KOPT-K1 (cell line): ENCODE data around the gene NME7.
"Not testable (repeated sequence)": the region's sequence is repeated elsewhere in the genome, so short reads cannot be mapped to it uniquely, and the experiment has no call there.

Experiments used
- H3K27ac ChIP-seq: fragments of 200-600 bp; sonication (generic); 2 replicates; pipeline ENCODE4 v1.5.1; 2016; ENCODE audit warnings: antibody characterized with exemption, mild to moderate bottlenecking, low read depth, low read length; ENCODE audit not compliant: poor library complexity, severe bottlenecking
- H3K36me3 ChIP-seq: fragments of 200-600 bp; sonication (generic); 2 replicates; pipeline ENCODE4 v1.5.1; 2017; ENCODE audit warnings: antibody characterized with exemption, mild to moderate bottlenecking, low read length, moderate library complexity; ENCODE audit not compliant: insufficient read depth
- H3K9me3 ChIP-seq: fragments of 200-600 bp; sonication (generic); 2 replicates; pipeline ENCODE4 v1.5.1; 2017; ENCODE audit warnings: antibody characterized with exemption, low read length, mild to moderate bottlenecking; ENCODE audit not compliant: insufficient read depth, poor library complexity, severe bottlenecking

The NME7 gene

DNA sequence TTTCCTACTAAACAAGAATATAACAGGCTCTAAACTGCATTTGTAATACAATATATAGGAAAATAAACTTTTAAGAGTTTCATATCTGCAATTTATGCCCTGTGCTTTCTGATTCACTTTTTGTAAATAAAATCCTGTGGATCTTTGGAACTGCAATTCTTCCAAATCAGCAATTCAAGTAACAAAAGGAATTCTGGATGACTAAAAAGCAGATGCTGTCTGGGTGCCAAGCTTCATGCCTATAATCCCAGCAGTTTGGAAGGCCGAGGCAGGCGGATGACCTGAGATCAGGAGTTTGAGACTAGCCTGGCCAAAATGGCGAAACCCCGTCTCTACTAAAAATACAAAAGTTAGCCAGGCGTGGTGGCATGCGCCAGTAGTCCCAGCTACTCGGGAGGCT lies 6.3 kb downstream of the NME7 start:
- H3K36me3 ChIP-seq: no peaks in the 10 kb centered on the region
- H3K27ac ChIP-seq: no peak overlapping the region
- peaks cover 8% of the 10 kb centered on the region for H3K9me3 ChIP-seq

DNA sequence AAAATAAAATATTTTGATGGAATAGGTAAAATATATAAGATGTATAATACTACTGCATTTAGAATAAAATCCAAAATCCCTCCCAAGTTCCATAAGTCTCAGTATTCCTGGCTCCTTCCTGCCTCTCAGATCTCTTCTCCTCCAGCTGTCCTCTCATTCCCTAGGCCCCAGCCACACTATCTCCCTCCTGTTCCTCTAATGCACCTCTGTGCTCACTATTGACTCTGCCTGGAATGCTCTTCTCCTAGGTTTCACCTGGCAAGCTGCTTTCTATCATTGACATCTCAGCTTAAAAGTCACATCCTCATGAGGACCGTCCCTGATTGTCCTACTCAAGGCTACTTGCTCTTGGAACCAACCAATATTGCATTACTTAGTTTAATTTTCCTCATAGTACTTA lies 7.2 kb downstream of the NME7 start:
- H3K27ac ChIP-seq: no peak overlapping the region
- H3K9me3 ChIP-seq: peaks cover 7% of the 10 kb centered on the region

DNA sequence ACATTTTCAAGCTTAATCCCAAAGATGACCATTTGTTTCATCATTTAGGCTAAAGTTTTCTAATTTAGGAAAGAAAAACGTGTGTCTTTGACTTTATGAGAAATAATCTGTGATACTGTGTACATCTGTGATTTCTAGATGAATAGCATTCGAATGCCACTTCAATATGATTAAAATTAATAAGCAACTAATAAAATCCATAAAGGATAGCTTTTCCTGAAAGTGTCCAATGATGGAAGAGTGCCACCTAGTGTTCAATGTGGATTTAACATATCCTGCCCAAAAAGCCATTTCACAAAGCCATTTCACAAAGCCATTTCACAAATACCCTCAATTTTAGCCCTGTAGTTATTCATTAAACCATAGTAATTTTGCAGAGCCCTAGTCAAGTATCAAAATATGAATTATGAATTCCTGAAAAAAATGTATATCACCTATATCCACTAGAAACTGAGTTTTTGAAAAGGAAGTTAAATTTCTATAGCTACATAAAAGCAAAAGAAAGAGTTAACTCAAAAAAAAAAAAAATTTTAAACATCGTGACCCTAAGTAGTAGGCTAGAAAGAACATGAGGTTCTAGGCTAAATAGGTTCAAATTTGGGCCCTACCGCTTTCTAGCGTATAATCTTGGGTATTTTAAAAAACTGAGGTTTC lies 19.1 kb downstream of the NME7 start:
- no peaks in the 10 kb centered on the region for H3K36me3 ChIP-seq
- no peak overlapping the region for H3K27ac ChIP-seq
- no peaks in the 10 kb centered on the region for H3K9me3 ChIP-seq

More for the DNA sequence above, 7.2 kb downstream of the NME7 start:
- no peaks in the 10 kb centered on the region for H3K36me3 ChIP-seq

GRCh38 chr1:169347688-169348382 lies 19.8 kb downstream of the NME7 start:
- Histone ChIP-seq H3K36me3 (no peaks in the 10 kb centered on the region), H3K27ac (no peak overlapping the region), H3K9me3 (no peaks in the 10 kb centered on the region)

DNA sequence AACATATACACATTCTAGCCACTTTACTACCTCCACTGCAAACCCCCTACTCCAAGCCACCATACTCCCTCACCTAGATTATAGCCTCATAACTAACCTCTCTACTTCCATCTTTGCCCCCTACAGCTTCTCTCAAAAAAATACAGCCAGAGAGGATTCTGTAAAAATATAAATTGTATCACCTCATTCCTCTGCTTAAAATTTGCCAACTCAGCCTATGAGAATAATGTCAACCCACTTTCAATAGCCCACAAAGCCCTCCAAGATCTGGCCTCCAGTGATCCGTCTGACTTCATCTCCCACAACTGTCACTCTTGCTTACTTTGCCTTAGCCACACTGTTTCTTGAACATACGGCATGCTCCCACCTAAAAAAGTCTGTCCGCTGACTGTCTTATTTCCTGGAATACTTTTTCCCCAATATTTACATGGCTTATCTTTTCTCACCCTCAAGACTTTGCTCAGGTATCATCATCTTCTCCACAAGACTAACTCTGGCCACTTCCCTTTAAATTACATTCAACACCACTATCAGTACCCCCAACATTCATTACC lies 21.5 kb downstream of the NME7 start:
- Histone ChIP-seq H3K36me3 (no peaks in the 10 kb centered on the region), H3K9me3 (peaks cover 4% of the 10 kb centered on the region), H3K27ac (no peak overlapping the region)

- Histone ChIP-seq H3K9me3 (peaks cover 7% of the 10 kb centered on the region), H3K27ac (no peak overlapping the region), H3K36me3 (no peaks in the 10 kb centered on the region)
Observed at GRCh38 chr1:169345511-169345910, 22.1 kb downstream of the NME7 start.

DNA sequence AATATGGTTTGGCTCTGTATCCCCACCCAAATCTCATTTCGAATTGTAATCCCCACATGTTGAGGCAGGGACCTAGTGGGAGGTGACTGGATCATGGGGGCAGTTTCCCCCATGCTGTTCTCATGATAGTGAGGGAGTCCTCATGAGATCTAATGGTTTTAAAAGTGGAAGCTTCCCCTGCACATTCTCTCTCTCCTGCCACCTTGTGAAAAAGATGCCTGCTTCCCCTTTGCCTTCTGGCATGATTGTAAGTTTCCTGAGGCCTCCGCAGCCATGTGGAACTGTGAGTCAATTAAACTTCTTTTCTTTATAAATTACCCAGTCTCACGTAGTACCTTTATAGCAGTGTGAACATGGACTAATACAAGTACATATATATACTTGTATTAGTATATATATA lies 25.5 kb downstream of the NME7 start:
- H3K27ac ChIP-seq, H3K9me3 ChIP-seq, H3K36me3 ChIP-seq: not testable (repeated sequence)

- Histone ChIP-seq H3K9me3 (peaks cover 7% of the 10 kb centered on the region), H3K36me3 (no peaks in the 10 kb centered on the region), H3K27ac (no peak overlapping the region)
Observed at GRCh38 chr1:169340882-169341281, 26.7 kb downstream of the NME7 start.

DNA sequence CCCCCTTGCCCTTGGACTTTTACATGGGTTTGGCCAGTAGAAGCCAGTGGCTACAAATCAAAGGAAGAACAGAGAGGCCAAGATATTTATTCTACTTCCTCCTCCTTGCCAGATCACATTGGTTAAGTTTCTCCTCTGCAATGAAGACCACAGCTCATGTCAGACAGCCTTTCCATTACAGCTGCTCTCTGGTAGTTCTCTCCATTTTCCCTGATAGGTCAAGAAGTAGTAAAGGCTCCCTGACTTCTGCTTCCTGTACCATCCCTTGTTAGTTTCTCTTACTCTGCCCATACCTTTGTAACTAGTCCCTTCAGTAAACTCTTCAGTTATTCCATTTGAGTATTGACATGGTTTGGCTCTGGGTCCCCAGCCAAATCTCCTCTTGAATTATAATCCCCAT lies 27.8 kb downstream of the NME7 start:
- Histone ChIP-seq H3K36me3 (no peaks in the 10 kb centered on the region), H3K27ac (no peak overlapping the region), H3K9me3 (peaks cover 7% of the 10 kb centered on the region)

GRCh38 chr1:169338617-169339016 lies 29.0 kb downstream of the NME7 start:
- Histone ChIP-seq H3K27ac (no peak overlapping the region), H3K9me3 (peaks cover 7% of the 10 kb centered on the region), H3K36me3 (no peaks in the 10 kb centered on the region)

- H3K27ac ChIP-seq, H3K9me3 ChIP-seq, H3K36me3 ChIP-seq: not testable (repeated sequence)
Observed at GRCh38 chr1:169336947-169337715, 30.5 kb downstream of the NME7 start.

- H3K36me3 ChIP-seq, H3K27ac ChIP-seq, H3K9me3 ChIP-seq: not testable (repeated sequence)
Observed at GRCh38 chr1:169334727-169335126, 32.9 kb downstream of the NME7 start.

GRCh38 chr1:169330927-169331326 lies 36.7 kb downstream of the NME7 start:
- Histone ChIP-seq H3K36me3 (no peaks in the 10 kb centered on the region), H3K9me3 (peaks cover 6% of the 10 kb centered on the region), H3K27ac (no peak overlapping the region)

DNA sequence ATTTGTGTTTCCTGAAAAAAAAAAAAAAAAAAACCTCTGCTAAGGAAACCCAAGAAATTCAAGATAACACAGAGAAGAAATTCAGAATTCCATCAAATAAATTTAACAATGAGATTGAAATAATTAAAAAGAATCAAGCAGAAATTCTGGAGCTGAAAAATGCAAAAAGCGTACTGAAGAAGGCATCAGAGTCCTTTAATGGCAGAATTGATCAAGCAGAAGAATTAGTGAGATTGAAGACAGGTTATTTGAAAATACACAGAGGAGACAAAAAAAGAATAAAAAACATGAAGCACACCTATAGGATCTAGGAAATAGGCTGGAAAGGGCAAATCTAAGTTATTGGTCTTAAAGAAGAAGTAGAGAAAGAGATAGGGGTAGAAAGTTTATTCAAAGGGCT lies 38.2 kb downstream of the NME7 start:
- H3K9me3 ChIP-seq: peaks cover 6% of the 10 kb centered on the region
- H3K36me3 ChIP-seq: no peaks in the 10 kb centered on the region

DNA sequence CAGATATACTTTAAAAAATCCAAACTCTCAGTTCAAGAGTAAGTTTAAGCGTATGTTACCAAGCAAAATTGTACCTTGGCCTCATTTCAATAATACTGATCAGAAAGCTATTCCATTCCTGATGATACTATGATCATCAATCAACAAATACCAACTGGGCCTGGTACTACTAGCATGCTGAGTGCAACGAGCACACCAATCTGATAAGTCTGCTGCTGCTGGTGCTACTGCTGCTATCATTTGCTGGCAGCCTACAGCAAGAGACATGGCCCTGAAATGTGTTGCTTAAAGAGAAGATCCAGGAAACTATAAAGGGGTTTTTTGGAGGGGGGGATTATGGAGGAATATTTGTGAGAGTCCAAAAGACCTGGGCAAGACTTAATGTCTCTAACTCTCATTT lies 39.7 kb downstream of the NME7 start:
- Histone ChIP-seq H3K27ac (no peak overlapping the region), H3K9me3 (peaks cover 6% of the 10 kb centered on the region), H3K36me3 (no peaks in the 10 kb centered on the region)

More for the DNA sequence above, 38.2 kb downstream of the NME7 start:
- no peak overlapping the region for H3K27ac ChIP-seq
